ENCODE data around the gene MED13L.
A peak's percentile ranks its signal among the peaks of the same experiment; 100 is the strongest.

Gene MED13L

GRCh38 chr12:116024769-116025168 lies 252.7 kb downstream of the MED13L start:
- no peak overlapping the region for H3K4me3 ChIP-seq (ENCODE audit: low read length)
- DNase-seq (ENCODE audit: low read depth, low spot score): no peak

- DNase-seq (ENCODE audit: low read depth, low spot score): no peak
- no peak overlapping the region for H3K4me3 ChIP-seq (ENCODE audit: low read length)
These were observed 258.1 kb downstream of the MED13L start for GRCh38 chr12:116019415-116019814.

- DNase-seq (ENCODE audit: low read depth, low spot score): no peak
- no peak overlapping the region for H3K4me3 ChIP-seq (ENCODE audit: low read length)
These were observed 259.2 kb downstream of the MED13L start for GRCh38 chr12:116018282-116018681.

- DNase-seq (ENCODE audit: low read depth, low spot score): peak; percentile 31
- H3K4me3 ChIP-seq (ENCODE audit: low read length): no peak overlapping the region
These were observed 262.0 kb downstream of the MED13L start for GRCh38 chr12:116015525-116015924.

GRCh38 chr12:116012757-116013156 lies 264.7 kb downstream of the MED13L start:
- no peak for DNase-seq (ENCODE audit: low read depth, low spot score)
- H3K4me3 ChIP-seq (ENCODE audit: low read length): no peak overlapping the region

GRCh38 chr12:116011217-116011616 lies 266.3 kb downstream of the MED13L start:
- no peak overlapping the region for H3K4me3 ChIP-seq (ENCODE audit: low read length)
- no peak for DNase-seq (ENCODE audit: low read depth, low spot score)

- no peak for DNase-seq (ENCODE audit: low read depth, low spot score)
- H3K4me3 ChIP-seq (ENCODE audit: low read length): no peak overlapping the region
These were observed 267.0 kb downstream of the MED13L start for GRCh38 chr12:116010467-116010866.

- DNase-seq (ENCODE audit: low read depth, low spot score): no peak
- H3K4me3 ChIP-seq (ENCODE audit: low read length): no peak overlapping the region
These were observed 267.7 kb downstream of the MED13L start for GRCh38 chr12:116009805-116010204.

GRCh38 chr12:116006141-116006540 lies 271.4 kb downstream of the MED13L start:
- H3K4me3 ChIP-seq (ENCODE audit: low read length): no peak overlapping the region
- DNase-seq (ENCODE audit: low read depth, low spot score): no peak

GRCh38 chr12:116002890-116003536 lies 274.5 kb downstream of the MED13L start:
- DNase-seq (ENCODE audit: low read depth, low spot score): no peak
- no peak overlapping the region for H3K4me3 ChIP-seq (ENCODE audit: low read length)

- no peak overlapping the region for H3K4me3 ChIP-seq (ENCODE audit: low read length)
- no peak for DNase-seq (ENCODE audit: low read depth, low spot score)
These were observed 277.2 kb downstream of the MED13L start for GRCh38 chr12:116000252-116000651.

GRCh38 chr12:115999582-115999981 lies 277.9 kb downstream of the MED13L start:
- no peak overlapping the region for H3K4me3 ChIP-seq (ENCODE audit: low read length)
- no peak for DNase-seq (ENCODE audit: low read depth, low spot score)

- no peak for DNase-seq (ENCODE audit: low read depth, low spot score)
- H3K4me3 ChIP-seq (ENCODE audit: low read length): no peak overlapping the region
These were observed 278.6 kb downstream of the MED13L start for GRCh38 chr12:115998794-115999478.

- DNase-seq (ENCODE audit: low read depth, low spot score): peak; percentile 50
- no peak overlapping the region for H3K4me3 ChIP-seq (ENCODE audit: low read length)
These were observed 279.3 kb downstream of the MED13L start for GRCh38 chr12:115998119-115998633.

- no peak for DNase-seq (ENCODE audit: low read depth, low spot score)
- H3K4me3 ChIP-seq (ENCODE audit: low read length): no peak overlapping the region
These were observed 283.8 kb downstream of the MED13L start for GRCh38 chr12:115993737-115994136.

GRCh38 chr12:115990241-115990640 lies 287.3 kb downstream of the MED13L start:
- no peak for DNase-seq (ENCODE audit: low read depth, low spot score)
- H3K4me3 ChIP-seq (ENCODE audit: low read length): no peak overlapping the region

- no peak overlapping the region for H3K4me3 ChIP-seq (ENCODE audit: low read length)
These were observed 288.6 kb downstream of the MED13L start for GRCh38 chr12:115988625-115989563.

GRCh38 chr12:115988212-115988611 lies 289.3 kb downstream of the MED13L start:
- H3K4me3 ChIP-seq (ENCODE audit: low read length): no peak overlapping the region
- no peak for DNase-seq (ENCODE audit: low read depth, low spot score)

More at GRCh38 chr12:115988625-115989563, 288.6 kb downstream of the MED13L start:
- no peak for DNase-seq (ENCODE audit: low read depth, low spot score)

- H3K4me3 ChIP-seq (ENCODE audit: low read length): no peak overlapping the region
- no peak for DNase-seq (ENCODE audit: low read depth, low spot score)
These were observed 292.9 kb downstream of the MED13L start for GRCh38 chr12:115984616-115985015.
